Measurements from ENCODE around the gene CAVIN1.
"Not testable (repeated sequence)": the region's sequence is repeated elsewhere in the genome, so short reads cannot be mapped to it uniquely, and the experiment has no call there.

The CAVIN1 gene

GRCh38 chr17:42421507-42422338 is 1.3 kb downstream of the CAVIN1 start:
- no CpG with 5 or more reads among the region's 59 CpGs for WGBS (ENCODE audit: extremely low coverage, insufficient coverage, insufficient read length)
- H2BK5ac ChIP-seq (ENCODE audit: low read depth, low read length, poor library complexity) = no peak overlapping the region
- H2BK120ac ChIP-seq (ENCODE audit: insufficient read depth, low read length, poor library complexity) = peak overlapping the region; percentile 14
- H4K91ac ChIP-seq (ENCODE audit: low read depth, low read length) = peak overlapping the region; percentile 28
- H3K9ac ChIP-seq (ENCODE audit: low read length) = peak overlapping the region; percentile 68
- H3K79me1 ChIP-seq (ENCODE audit: low read length) = peaks cover 12% of the 10 kb centered on the region
- peak overlapping the region; percentile 4 for H3K14ac ChIP-seq (ENCODE audit: low read length)
- H3K27me3 ChIP-seq (ENCODE audit: insufficient read depth, low read length) = peaks cover 8% of the 10 kb centered on the region
- peak overlapping the region; percentile 78 for H3K4me3 ChIP-seq (ENCODE audit: low read depth, low read length)
- no peak overlapping the region for H3K27ac ChIP-seq (ENCODE audit: low read depth, low read length)
- peak overlapping the region; percentile 53 for H3K4me2 ChIP-seq (ENCODE audit: low read length)
- H3K79me2 ChIP-seq (ENCODE audit: control insufficient read depth, insufficient read depth, low read length, poor library complexity) = peaks cover 1% of the 10 kb centered on the region
- peak overlapping the region; percentile 46 for H4K8ac ChIP-seq (ENCODE audit: low read depth, low read length)
- no peak overlapping the region for H3K23ac ChIP-seq (ENCODE audit: low read length)
- peak overlapping the region; percentile 5 for H3K18ac ChIP-seq (ENCODE audit: low read length)
- peak overlapping the region; percentile 39 for H2AK5ac ChIP-seq (ENCODE audit: low read length)
- peak; percentile 41 to 53 for DNase-seq
- no peak overlapping the region for H2BK12ac ChIP-seq (ENCODE audit: low read length)
- H3K4me1 ChIP-seq (ENCODE audit: control insufficient read depth in 1 of 2, insufficient read depth in 2 of 2, low read length in 2 of 2) = peaks cover 11 to 23% of the 10 kb centered on the region in 2 experiments
- H2AFZ ChIP-seq (ENCODE audit: insufficient read depth, low read length, poor library complexity) = no peak overlapping the region
- H3K4ac ChIP-seq (ENCODE audit: low read depth, low read length) = peak overlapping the region; percentile 40
- H4K12ac ChIP-seq (ENCODE audit: low read depth, low read length) = no peak overlapping the region
- H3K9me3 ChIP-seq (ENCODE audit: insufficient read depth, low read depth, low read length) = no peaks in the 10 kb centered on the region
- H3K36me3 ChIP-seq (ENCODE audit: control insufficient read depth in 1 of 2, insufficient read depth in 2 of 2, low read length in 2 of 2) = no peaks in the 10 kb centered on the region

- H3K4me3 ChIP-seq (ENCODE audit: low read depth, low read length) = peak overlapping the region; percentile 78
- peaks cover 1% of the 10 kb centered on the region for H3K79me2 ChIP-seq (ENCODE audit: control insufficient read depth, insufficient read depth, low read length, poor library complexity)
- no peak overlapping the region for H2AFZ ChIP-seq (ENCODE audit: insufficient read depth, low read length, poor library complexity)
- H4K8ac ChIP-seq (ENCODE audit: low read depth, low read length) = no peak overlapping the region
- H3K14ac ChIP-seq (ENCODE audit: low read length) = no peak overlapping the region
- no peak overlapping the region for H2BK120ac ChIP-seq (ENCODE audit: insufficient read depth, low read length, poor library complexity)
- H3K23ac ChIP-seq (ENCODE audit: low read length) = no peak overlapping the region
- peaks cover 8% of the 10 kb centered on the region for H3K27me3 ChIP-seq (ENCODE audit: insufficient read depth, low read length)
- no CpG with 5 or more reads among the region's 6 CpGs for WGBS (ENCODE audit: extremely low coverage, insufficient coverage, insufficient read length)
- H2BK12ac ChIP-seq (ENCODE audit: low read length) = no peak overlapping the region
- peaks cover 11 to 23% of the 10 kb centered on the region in 2 experiments for H3K4me1 ChIP-seq (ENCODE audit: control insufficient read depth in 1 of 2, insufficient read depth in 2 of 2, low read length in 2 of 2)
- H3K36me3 ChIP-seq (ENCODE audit: control insufficient read depth in 1 of 2, insufficient read depth in 2 of 2, low read length in 2 of 2) = no peaks in the 10 kb centered on the region
- peak overlapping the region; percentile 40 for H3K4ac ChIP-seq (ENCODE audit: low read depth, low read length)
- no peak overlapping the region for H2BK5ac ChIP-seq (ENCODE audit: low read depth, low read length, poor library complexity)
- no peak for DNase-seq
- H4K12ac ChIP-seq (ENCODE audit: low read depth, low read length) = no peak overlapping the region
- H4K91ac ChIP-seq (ENCODE audit: low read depth, low read length) = peak overlapping the region; percentile 5
- peaks cover 12% of the 10 kb centered on the region for H3K79me1 ChIP-seq (ENCODE audit: low read length)
- H3K4me2 ChIP-seq (ENCODE audit: low read length) = peak overlapping the region; percentile 53
- peak overlapping the region; percentile 39 for H2AK5ac ChIP-seq (ENCODE audit: low read length)
- H3K18ac ChIP-seq (ENCODE audit: low read length) = no peak overlapping the region
- no peak overlapping the region for H3K27ac ChIP-seq (ENCODE audit: low read depth, low read length)
- H3K9ac ChIP-seq (ENCODE audit: low read length) = no peak overlapping the region
- H3K9me3 ChIP-seq (ENCODE audit: insufficient read depth, low read depth, low read length) = no peaks in the 10 kb centered on the region
Observed at GRCh38 chr17:42421136-42421506, 1.9 kb downstream of the CAVIN1 start.

GRCh38 chr17:42417981-42418380 is 5.1 kb downstream of the CAVIN1 start:
- Histone ChIP-seq H3K79me1 (ENCODE audit: low read length) (peaks cover 12% of the 10 kb centered on the region), H3K4me1 (ENCODE audit: control insufficient read depth in 1 of 2, insufficient read depth in 2 of 2, low read length in 2 of 2) (peaks cover 11 to 24% of the 10 kb centered on the region in 2 experiments)
- not testable (repeated sequence) for H4K12ac ChIP-seq (ENCODE audit: low read depth, low read length); H2AK5ac ChIP-seq (ENCODE audit: low read length); DNase-seq; H3K9ac ChIP-seq (ENCODE audit: low read length); H3K79me2 ChIP-seq (ENCODE audit: control insufficient read depth, insufficient read depth, low read length, poor library complexity); H3K4me2 ChIP-seq (ENCODE audit: low read length); H3K9me3 ChIP-seq (ENCODE audit: insufficient read depth, low read depth, low read length); H3K18ac ChIP-seq (ENCODE audit: low read length); H3K14ac ChIP-seq (ENCODE audit: low read length); H4K91ac ChIP-seq (ENCODE audit: low read depth, low read length); H3K4me3 ChIP-seq (ENCODE audit: low read depth, low read length); H3K36me3 ChIP-seq (ENCODE audit: control insufficient read depth in 1 of 2, insufficient read depth in 2 of 2, low read length in 2 of 2); H3K4ac ChIP-seq (ENCODE audit: low read depth, low read length); H2BK12ac ChIP-seq (ENCODE audit: low read length); H4K8ac ChIP-seq (ENCODE audit: low read depth, low read length); H2AFZ ChIP-seq (ENCODE audit: insufficient read depth, low read length, poor library complexity); H3K23ac ChIP-seq (ENCODE audit: low read length); H2BK5ac ChIP-seq (ENCODE audit: low read depth, low read length, poor library complexity); H2BK120ac ChIP-seq (ENCODE audit: insufficient read depth, low read length, poor library complexity); H3K27ac ChIP-seq (ENCODE audit: low read depth, low read length); H3K27me3 ChIP-seq (ENCODE audit: insufficient read depth, low read length)
- no CpG with 5 or more reads among the region's 5 CpGs for WGBS (ENCODE audit: extremely low coverage, insufficient coverage, insufficient read length)

- Histone ChIP-seq H3K9me3 (ENCODE audit: insufficient read depth, low read depth, low read length) (no peaks in the 10 kb centered on the region), H3K4me1 (ENCODE audit: control insufficient read depth in 1 of 2, insufficient read depth in 2 of 2, low read length in 2 of 2) (peaks cover 1 to 5% of the 10 kb centered on the region in 2 experiments), H3K18ac (ENCODE audit: low read length) (peak overlapping the region; percentile 47), H4K12ac (ENCODE audit: low read depth, low read length) (no peak overlapping the region), H3K14ac (ENCODE audit: low read length) (no peak overlapping the region), H4K91ac (ENCODE audit: low read depth, low read length) (no peak overlapping the region), H3K27me3 (ENCODE audit: insufficient read depth, low read length) (no peaks in the 10 kb centered on the region), H3K23ac (ENCODE audit: low read length) (no peak overlapping the region), H3K36me3 (ENCODE audit: control insufficient read depth in 1 of 2, insufficient read depth in 2 of 2, low read length in 2 of 2) (peaks cover 5 to 6% of the 10 kb centered on the region in 2 experiments), H4K8ac (ENCODE audit: low read depth, low read length) (no peak overlapping the region), H2AFZ (ENCODE audit: insufficient read depth, low read length, poor library complexity) (peak overlapping the region; percentile 70), H3K4ac (ENCODE audit: low read depth, low read length) (no peak overlapping the region), H3K79me2 (ENCODE audit: control insufficient read depth, insufficient read depth, low read length, poor library complexity) (peaks cover 2% of the 10 kb centered on the region), H3K4me2 (ENCODE audit: low read length) (no peak overlapping the region), H2BK5ac (ENCODE audit: low read depth, low read length, poor library complexity) (no peak overlapping the region), H2AK5ac (ENCODE audit: low read length) (peak overlapping the region; percentile 74), H2BK120ac (ENCODE audit: insufficient read depth, low read length, poor library complexity) (no peak overlapping the region), H2BK12ac (ENCODE audit: low read length) (no peak overlapping the region), H3K79me1 (ENCODE audit: low read length) (no peaks in the 10 kb centered on the region), H3K27ac (ENCODE audit: low read depth, low read length) (no peak overlapping the region), H3K4me3 (ENCODE audit: low read depth, low read length) (peak overlapping the region; percentile 7), H3K9ac (ENCODE audit: low read length) (no peak overlapping the region)
- WGBS (ENCODE audit: extremely low coverage, insufficient coverage, insufficient read length) = 100% methylated on average over 1 of the region's 7 CpGs
- no peak for DNase-seq
Observed at GRCh38 chr17:42414704-42415409, 8.2 kb downstream of the CAVIN1 start.

Data from trophoblast cell (in vitro differentiated cells and primary cell).